GM12878 (cell line): Measurements from ENCODE around the gene DKK3. TPM values are rescaled to one million over a fixed set of nuclear protein-coding genes. Genes with fewer than 3 reads are reported as not detected.

Experiments used
- ATAC-seq: fragments of 200-7000 bp; cut with Tn5 transposase; 3 replicates; pipeline ENCODE4 v1.9.1; 2020; ENCODE audit warnings: mild to moderate bottlenecking, moderate library complexity
- BruUV-seq: library from RNA; stranded (reverse); fragments of 400-500 nt; replicated peaks from 2 replicates; lab custom pipeline; 2021; lab: Mats Ljungman, UMichigan
- CTCF ChIA-PET: fragments of 300-600 bp; sonication (Branson Sonifier 250); formaldehyde crosslinking; extraction: SDS; loops from one replicate; lab custom pipeline; 2021; ENCODE audit warnings: inconsistent platforms; lab: Yijun Ruan, JAX
- POLR2A ChIA-PET: fragments of 350-600 bp; formaldehyde crosslinking; extraction: SDS; loops from one replicate; lab custom pipeline; 2021; ENCODE audit warnings: inconsistent platforms; lab: Charles Lee
- RAD21 ChIA-PET: fragments of 300-600 bp; sonication (Branson Sonifier 250); formaldehyde crosslinking; loops from one replicate; lab custom pipeline; 2023; ENCODE audit warnings: antibody characterized with exemption; ENCODE audit not compliant: unreplicated experiment; lab: Charles Lee
- SMC1A ChIA-PET: fragments of 300-600 bp; sonication (Branson Sonifier 250); formaldehyde crosslinking; loops from one replicate; lab custom pipeline; 2023; ENCODE audit not compliant: unreplicated experiment, uncharacterized antibody; lab: Charles Lee
- DNase-seq: peaks from one replicate; pipeline ENCODE4 v3.0.0-alpha.2; 2011; ENCODE audit warnings: low read depth, low spot score
- FAIRE-seq: peaks from 3 replicates; lab custom pipeline; 2011; peaks lifted over from hg19 to GRCh38; lab: Jason Lieb, UNC
- H2AFZ ChIP-seq: 2 replicates; pipeline ENCODE4 v1.6.0; 2011; ENCODE audit warnings: low read depth, low read length, control low read depth; ENCODE audit not compliant: control insufficient read depth
- H3K27ac ChIP-seq: 2 replicates; pipeline ENCODE4 v1.5.1; 2011; ENCODE audit warnings: control low read depth; ENCODE audit not compliant: control insufficient read depth, insufficient read depth
- H3K27me3 ChIP-seq, 2 experiments: replicated peaks in 1 of 2; 2 replicates each; pipeline versions ENCODE4 v1.6.0 to v1.6.1; 2011; ENCODE audit warnings: low read length in 1 of 2; ENCODE audit not compliant: control insufficient read depth in 2 of 2, insufficient read depth in 2 of 2
- H3K36me3 ChIP-seq, 2 experiments: 2 replicates each; pipeline ENCODE4 v1.5.1; 2011; ENCODE audit warnings: low read length in 1 of 2; ENCODE audit not compliant: control insufficient read depth in 2 of 2, insufficient read depth in 2 of 2
- H3K4me1 ChIP-seq: 2 replicates; pipeline ENCODE4 v1.6.1; 2011; ENCODE audit warnings: mild to moderate bottlenecking, low read length, moderate library complexity, mixed read lengths; ENCODE audit not compliant: control insufficient read depth, insufficient read depth
- H3K4me2 ChIP-seq: 2 replicates; pipeline ENCODE4 v1.6.0; 2011; ENCODE audit warnings: control low read depth; ENCODE audit not compliant: control insufficient read depth, insufficient read depth
- H3K4me3 ChIP-seq: fragments of 200-600 bp; sonication (generic); 2 replicates; pipeline ENCODE4 v1.5.1; 2016
- H3K79me2 ChIP-seq: 2 replicates; pipeline ENCODE4 v1.6.0; 2011; ENCODE audit warnings: low read length; ENCODE audit not compliant: control insufficient read depth, insufficient read depth
- H3K9ac ChIP-seq: 2 replicates; pipeline ENCODE4 v1.8.0; 2011; ENCODE audit warnings: low read length, control low read depth, mixed read lengths; ENCODE audit not compliant: control insufficient read depth, insufficient read depth
- H3K9me3 ChIP-seq: replicated peaks from 3 replicates; pipeline ENCODE4 v1.5.1; 2011; ENCODE audit warnings: mild to moderate bottlenecking, low read length; ENCODE audit not compliant: control insufficient read depth, insufficient read depth
- H4K20me1 ChIP-seq: 2 replicates; pipeline ENCODE4 v1.6.0; 2011; ENCODE audit not compliant: control insufficient read depth, insufficient read depth
- KDM1A ChIP-seq: fragments of 200-600 bp; sonication (generic); IDR thresholded peaks from 2 replicates; pipeline ENCODE4 v1.6.1; 2016; ENCODE audit warnings: borderline replicate concordance
- PAX5 ChIP-seq: IDR thresholded peaks from 2 replicates; pipeline ENCODE4 v1.6.1; 2011; ENCODE audit warnings: low read depth, low read length, borderline replicate concordance
- PML ChIP-seq: IDR thresholded peaks from 2 replicates; pipeline ENCODE4 v1.6.1; 2012; ENCODE audit warnings: low read length, inconsistent platforms
- POU2F2 ChIP-seq: IDR thresholded peaks from 3 replicates; pipeline ENCODE4 v1.6.1; 2011; ENCODE audit warnings: low read depth, mild to moderate bottlenecking, low read length, borderline replicate concordance
- SPI1 ChIP-seq: IDR thresholded peaks from 2 replicates; pipeline ENCODE4 v1.6.1; 2011; ENCODE audit warnings: low read depth, mild to moderate bottlenecking, low read length, moderate library complexity, borderline replicate concordance; ENCODE audit not compliant: insufficient read depth
- TBL1XR1 ChIP-seq: IDR thresholded peaks from 2 replicates; pipeline ENCODE4 v1.6.1; 2012; ENCODE audit warnings: low read depth, low read length, improper control_type of control experiment
- ZNF217 ChIP-seq: fragments of 450-650 bp; IDR thresholded peaks from 2 replicates; pipeline ENCODE4 v1.6.1; 2017; ENCODE audit warnings: antibody characterized with exemption, mild to moderate bottlenecking
- WGBS: methylation state at CpG from one replicate; pipeline ENCODE4 v1.1.6; 2016; ENCODE audit warnings: low lambda C conversion rate; ENCODE audit not compliant: insufficient replicate concordance, insufficient coverage; ENCODE audit errors: missing lambda C conversion rate; 5-methylcytosine and 5-hydroxymethylcytosine counted together
- in situ Hi-C: fragments of 300-500 bp; cut with MboI; formaldehyde crosslinking; loops from 9 replicates; pipeline ENCODE4 v1.14.3; 2018; ENCODE audit warnings: mixed read lengths
- intact Hi-C: fragments of 100-400 bp; cut with micrococcal nuclease; formaldehyde crosslinking; loops from one replicate; pipeline ENCODE4 v1.14.2; 2022; ENCODE audit not compliant: unreplicated experiment
- polyA plus RNA-seq, 11 experiments: library from polyadenylated mRNA; depleted of rRNA in 4 of 11; unstranded in 6 of 11; stranded (reverse) in 5 of 11; fragments of >200 nt; fragmentation: Nextera tagmentation in 4 of 11; fragmentation: Illumina TruSeq in 1 of 11; extraction: Ambion mirVana in 4 of 11; extraction: Trizol in 1 of 11; gene quantifications; 1 replicate in 1 of 11; 2 replicates in 10 of 11; pipeline versions ENCODE4 v1.2.1 to v1.2.3, GENCODE V29; 2011 to 2016; ENCODE audit warnings: inconsistent platforms in 2 of 11, missing spikeins in 2 of 11, low read depth in 1 of 11
- total RNA-seq, 4 experiments: library from RNA; depleted of rRNA in 3 of 4; stranded (reverse); fragments of >200 nt in 3 of 4; fragmentation: Illumina TruSeq in 1 of 4; extraction: Trizol in 1 of 4; gene quantifications; 2 replicates each; pipeline versions ENCODE4 v1.2.1 to v1.2.3, GENCODE V29; 2013 to 2021
- TF ChIP-seq, protein P1 (sequence below): fragments of 150-350 bp; IDR thresholded peaks from 2 replicates; pipeline ENCODE4 v1.6.1; 2016; ENCODE audit warnings: low read depth, low read length
- TF ChIP-seq, protein P2 (sequence below): IDR thresholded peaks from 2 replicates; pipeline ENCODE4 v1.6.1; 2012; ENCODE audit warnings: low read length, inconsistent platforms

The DKK3 gene
- total and polyA plus RNA-seq, 10 of the 15 experiments (the other 5 are each of a cell fraction or from before 2014, with no cell fraction given), result 0.07 to 0.16 (median 0.15) TPM; not detected in 7

DNA sequence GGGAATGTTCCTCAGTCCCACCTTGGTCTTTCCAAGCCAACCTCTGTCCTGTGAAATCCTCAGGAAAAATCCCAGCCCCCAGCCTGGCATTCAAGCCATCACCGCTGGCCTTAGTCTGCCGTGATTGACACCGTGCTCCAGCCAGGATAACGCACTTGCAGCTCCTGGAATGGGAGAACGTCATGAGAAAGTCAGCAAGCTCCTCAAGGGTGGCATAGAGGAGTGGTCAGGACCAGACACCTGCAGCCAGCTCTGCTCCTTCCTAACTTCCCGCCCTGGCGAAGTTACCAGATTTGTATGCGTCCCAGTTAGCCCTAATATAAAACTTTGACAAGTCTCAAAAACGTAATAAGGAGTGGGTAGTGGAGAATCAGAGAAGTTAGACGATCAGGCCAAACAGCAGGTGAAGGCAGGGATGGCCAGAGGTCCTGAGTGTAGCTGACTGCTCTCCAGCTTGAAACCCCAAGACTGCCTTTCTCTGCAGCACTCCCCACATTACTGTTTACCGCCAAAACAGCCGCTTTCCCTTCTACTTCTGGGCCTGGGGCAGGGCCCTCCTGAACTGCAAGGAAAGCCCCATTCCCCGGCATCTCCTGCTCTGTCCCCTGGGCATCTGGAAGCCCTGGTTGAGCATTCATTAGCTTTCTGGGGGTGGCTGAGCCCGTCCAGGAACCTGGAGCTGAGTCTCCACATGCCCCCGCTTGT, 1.3 kb upstream of the DKK3 start:
- 39% methylated on average over 15 of the region's 15 CpGs for WGBS
- TF ChIP-seq ZNF217 (no peak), PML (no peak), PAX5 (no peak), KDM1A (no peak), TBL1XR1 (no peak), POU2F2 (no peak), SPI1 (no peak)
- TF ChIP-seq, protein P1, sequence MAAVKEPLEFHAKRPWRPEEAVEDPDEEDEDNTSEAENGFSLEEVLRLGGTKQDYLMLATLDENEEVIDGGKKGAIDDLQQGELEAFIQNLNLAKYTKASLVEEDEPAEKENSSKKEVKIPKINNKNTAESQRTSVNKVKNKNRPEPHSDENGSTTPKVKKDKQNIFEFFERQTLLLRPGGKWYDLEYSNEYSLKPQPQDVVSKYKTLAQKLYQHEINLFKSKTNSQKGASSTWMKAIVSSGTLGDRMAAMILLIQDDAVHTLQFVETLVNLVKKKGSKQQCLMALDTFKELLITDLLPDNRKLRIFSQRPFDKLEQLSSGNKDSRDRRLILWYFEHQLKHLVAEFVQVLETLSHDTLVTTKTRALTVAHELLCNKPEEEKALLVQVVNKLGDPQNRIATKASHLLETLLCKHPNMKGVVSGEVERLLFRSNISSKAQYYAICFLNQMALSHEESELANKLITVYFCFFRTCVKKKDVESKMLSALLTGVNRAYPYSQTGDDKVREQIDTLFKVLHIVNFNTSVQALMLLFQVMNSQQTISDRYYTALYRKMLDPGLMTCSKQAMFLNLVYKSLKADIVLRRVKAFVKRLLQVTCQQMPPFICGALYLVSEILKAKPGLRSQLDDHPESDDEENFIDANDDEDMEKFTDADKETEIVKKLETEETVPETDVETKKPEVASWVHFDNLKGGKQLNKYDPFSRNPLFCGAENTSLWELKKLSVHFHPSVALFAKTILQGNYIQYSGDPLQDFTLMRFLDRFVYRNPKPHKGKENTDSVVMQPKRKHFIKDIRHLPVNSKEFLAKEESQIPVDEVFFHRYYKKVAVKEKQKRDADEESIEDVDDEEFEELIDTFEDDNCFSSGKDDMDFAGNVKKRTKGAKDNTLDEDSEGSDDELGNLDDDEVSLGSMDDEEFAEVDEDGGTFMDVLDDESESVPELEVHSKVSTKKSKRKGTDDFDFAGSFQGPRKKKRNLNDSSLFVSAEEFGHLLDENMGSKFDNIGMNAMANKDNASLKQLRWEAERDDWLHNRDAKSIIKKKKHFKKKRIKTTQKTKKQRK, result no peak
- TF ChIP-seq, protein P2, sequence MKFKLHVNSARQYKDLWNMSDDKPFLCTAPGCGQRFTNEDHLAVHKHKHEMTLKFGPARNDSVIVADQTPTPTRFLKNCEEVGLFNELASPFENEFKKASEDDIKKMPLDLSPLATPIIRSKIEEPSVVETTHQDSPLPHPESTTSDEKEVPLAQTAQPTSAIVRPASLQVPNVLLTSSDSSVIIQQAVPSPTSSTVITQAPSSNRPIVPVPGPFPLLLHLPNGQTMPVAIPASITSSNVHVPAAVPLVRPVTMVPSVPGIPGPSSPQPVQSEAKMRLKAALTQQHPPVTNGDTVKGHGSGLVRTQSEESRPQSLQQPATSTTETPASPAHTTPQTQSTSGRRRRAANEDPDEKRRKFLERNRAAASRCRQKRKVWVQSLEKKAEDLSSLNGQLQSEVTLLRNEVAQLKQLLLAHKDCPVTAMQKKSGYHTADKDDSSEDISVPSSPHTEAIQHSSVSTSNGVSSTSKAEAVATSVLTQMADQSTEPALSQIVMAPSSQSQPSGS, result no peak
- no peaks in the 10 kb centered on the region for H3K79me2 ChIP-seq
- DNase-seq, result no peak
- H3K27me3 ChIP-seq, result peaks cover 2 to 12% of the 10 kb centered on the region in 2 experiments
- ChIA-PET RAD21 (no interaction called here), POLR2A (no interaction called here), SMC1A (interaction anchor here (1.2 to 1.6 kb wide), 2 partner anchors 28 to 272 kb away, joined by 3 read pairs; no protein-coding TSS in a partner anchor), CTCF (no interaction called here)
- no peak overlapping the region for H3K27ac ChIP-seq
- intact Hi-C loops (no loop called here), in situ Hi-C loops (no loop called here)
- no peak overlapping the region for H2AFZ ChIP-seq
- H3K36me3 ChIP-seq, result no peaks in the 10 kb centered on the region
- no peak overlapping the region for H3K4me2 ChIP-seq
- BruUV-seq, result no TSS peak
- no peak overlapping the region for H3K9ac ChIP-seq
- no peaks in the 10 kb centered on the region for H3K9me3 ChIP-seq
- ATAC-seq, result no peak
- no peaks in the 10 kb centered on the region for H4K20me1 ChIP-seq
- no peak overlapping the region for H3K4me3 ChIP-seq
- no peak for FAIRE-seq
- H3K4me1 ChIP-seq, result no peaks in the 10 kb centered on the region
